OCI-LY7 (cell line): ENCODE results near the gene IGF2BP2.

Source experiments
- EZH2phosphoT487 ChIP-seq: fragments of 200-600 bp; sonication (generic); IDR thresholded peaks from 2 replicates; pipeline ENCODE4 v1.6.1; 2018; ENCODE audit warnings: low read depth, borderline replicate concordance, mild to moderate bottlenecking, mixed run types, antibody characterized with exemption, low read length, moderate library complexity, mixed read lengths
- TF ChIP-seq, protein P1 (sequence below): fragments of 200-600 bp; sonication (generic); conservative IDR thresholded peaks from 2 replicates; pipeline ENCODE4 v1.5.1; 2014; ENCODE audit warnings: mild to moderate bottlenecking, antibody characterized with exemption, low read length, moderate library complexity, mixed read lengths

DNA sequence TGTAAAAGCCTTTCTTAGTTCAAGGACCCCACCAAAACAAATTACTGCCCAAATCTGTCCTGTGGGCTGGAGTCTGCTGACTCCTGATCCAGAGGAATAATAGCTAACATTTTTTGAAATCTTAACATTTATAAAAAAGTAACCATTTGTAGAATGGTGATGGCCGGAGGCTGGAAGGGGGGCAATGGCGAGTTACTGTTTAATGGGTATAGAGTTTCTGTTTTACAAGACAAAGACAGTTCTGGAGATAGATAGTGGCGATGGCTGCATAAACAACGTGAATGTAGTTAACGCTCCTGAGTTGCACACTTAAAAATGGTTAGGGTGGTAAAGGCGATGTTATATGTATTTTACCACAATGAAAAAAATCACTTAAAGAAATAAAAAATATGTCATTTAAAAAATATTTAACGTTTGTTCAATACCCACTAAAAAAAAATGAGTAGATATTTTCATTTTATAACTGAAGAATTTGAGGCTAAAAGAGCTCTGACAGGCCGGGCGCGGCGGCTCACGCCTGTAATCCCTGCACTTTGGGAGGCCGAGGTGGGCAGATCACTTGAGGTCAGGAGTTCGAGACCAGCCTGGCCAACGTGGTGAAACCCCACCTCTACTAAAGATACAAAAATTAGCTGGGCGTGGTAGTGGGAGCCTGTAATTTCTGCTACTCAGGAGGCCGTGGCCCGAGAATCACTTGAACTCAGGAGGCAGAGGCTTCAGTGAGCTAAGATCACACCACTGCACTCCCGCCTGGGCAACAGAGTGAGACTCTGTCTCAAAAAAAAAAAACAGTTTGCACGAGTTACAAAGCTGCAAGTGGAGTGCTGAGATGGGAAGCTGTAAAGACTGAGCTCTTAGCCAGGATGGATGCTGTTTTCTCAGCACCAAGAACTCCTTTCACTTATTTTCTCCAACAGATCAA, 37.6 kb downstream of the IGF2BP2 start:
- TF ChIP-seq, protein P1, sequence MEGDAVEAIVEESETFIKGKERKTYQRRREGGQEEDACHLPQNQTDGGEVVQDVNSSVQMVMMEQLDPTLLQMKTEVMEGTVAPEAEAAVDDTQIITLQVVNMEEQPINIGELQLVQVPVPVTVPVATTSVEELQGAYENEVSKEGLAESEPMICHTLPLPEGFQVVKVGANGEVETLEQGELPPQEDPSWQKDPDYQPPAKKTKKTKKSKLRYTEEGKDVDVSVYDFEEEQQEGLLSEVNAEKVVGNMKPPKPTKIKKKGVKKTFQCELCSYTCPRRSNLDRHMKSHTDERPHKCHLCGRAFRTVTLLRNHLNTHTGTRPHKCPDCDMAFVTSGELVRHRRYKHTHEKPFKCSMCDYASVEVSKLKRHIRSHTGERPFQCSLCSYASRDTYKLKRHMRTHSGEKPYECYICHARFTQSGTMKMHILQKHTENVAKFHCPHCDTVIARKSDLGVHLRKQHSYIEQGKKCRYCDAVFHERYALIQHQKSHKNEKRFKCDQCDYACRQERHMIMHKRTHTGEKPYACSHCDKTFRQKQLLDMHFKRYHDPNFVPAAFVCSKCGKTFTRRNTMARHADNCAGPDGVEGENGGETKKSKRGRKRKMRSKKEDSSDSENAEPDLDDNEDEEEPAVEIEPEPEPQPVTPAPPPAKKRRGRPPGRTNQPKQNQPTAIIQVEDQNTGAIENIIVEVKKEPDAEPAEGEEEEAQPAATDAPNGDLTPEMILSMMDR = no peak
- no peak for TF ChIP-seq EZH2phosphoT487
